HT1080 (cell line): ENCODE results near the gene KRTAP22-1. TPM values are rescaled to one million over a fixed set of nuclear protein-coding genes. Genes with fewer than 3 reads are reported as not detected.

Experiments used
- DNase-seq: peaks from one replicate; pipeline ENCODE4 v3.0.0-alpha.2; 2015; ENCODE audit warnings: low read depth
- polyA plus RNA-seq, 2 experiments: library from polyadenylated mRNA; depleted of rRNA; stranded (reverse); fragments of >200 nt; gene quantifications; 2 replicates each; pipeline ENCODE4 v1.2.3, GENCODE V29; 2015
- total RNA-seq: library from RNA; depleted of rRNA; stranded (reverse); fragments of >200 nt; shearing (Covaris generic); gene quantifications from 2 replicates; pipeline ENCODE4 v1.2.3, GENCODE V29; 2014; rRNA removed

Gene KRTAP22-1
- total RNA-seq, result not detected in 2 replicates
- polyA plus RNA-seq (2015; cell fraction: cytosol; rRNA removed), result not detected in 2 replicates
- not detected in 2 replicates for polyA plus RNA-seq (2015; cell fraction: nucleus; rRNA removed)

DNA sequence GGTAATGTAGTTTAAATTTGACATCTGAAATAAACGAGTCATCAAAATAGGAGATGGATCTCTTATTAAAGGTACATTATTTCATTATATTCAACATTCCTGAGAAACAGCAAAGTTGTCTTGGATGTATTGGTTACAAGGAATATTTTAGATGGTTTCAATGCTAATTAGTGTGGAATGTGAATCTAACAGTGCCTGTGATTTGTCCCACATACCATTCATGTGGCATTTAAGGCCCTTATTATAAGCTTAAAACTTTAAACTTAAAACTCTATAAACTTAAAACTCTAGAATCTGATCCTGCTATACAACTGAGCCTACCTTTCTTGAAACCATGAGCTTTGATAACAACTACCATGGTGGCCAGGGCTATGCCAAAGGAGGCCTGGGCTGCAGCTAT is at the start of gene KRTAP22-1:
KRTAP22-1 (plus strand) TSS at position 301 of the 400 bp plus-strand sequence.
- DNase-seq, result no peak

GRCh38 chr21:30552782-30553181 is 48.1 kb upstream of the KRTAP22-1 start:
- no peak for DNase-seq

- no peak for DNase-seq
Observed at GRCh38 chr21:30555095-30555494, 45.8 kb upstream of the KRTAP22-1 start.

GRCh38 chr21:30561264-30561895 is 39.5 kb upstream of the KRTAP22-1 start, which contains the start of gene KRTAP19-7:
Gene KRTAP19-7, minus strand, starts transcription at chr21:30561314. Its CDS starts 25 bp downstream, at chr21:30561289.
- DNase-seq, result no peak

GRCh38 chr21:30561957-30562356 is 38.9 kb upstream of the KRTAP22-1 start:
- DNase-seq, result no peak

GRCh38 chr21:30563072-30563471 is 37.8 kb upstream of the KRTAP22-1 start:
- DNase-seq, result no peak

- DNase-seq, result no peak
Observed at GRCh38 chr21:30563630-30564029, 37.3 kb upstream of the KRTAP22-1 start.

- DNase-seq, result no peak
Observed at GRCh38 chr21:30567617-30568016, 33.3 kb upstream of the KRTAP22-1 start.

DNA sequence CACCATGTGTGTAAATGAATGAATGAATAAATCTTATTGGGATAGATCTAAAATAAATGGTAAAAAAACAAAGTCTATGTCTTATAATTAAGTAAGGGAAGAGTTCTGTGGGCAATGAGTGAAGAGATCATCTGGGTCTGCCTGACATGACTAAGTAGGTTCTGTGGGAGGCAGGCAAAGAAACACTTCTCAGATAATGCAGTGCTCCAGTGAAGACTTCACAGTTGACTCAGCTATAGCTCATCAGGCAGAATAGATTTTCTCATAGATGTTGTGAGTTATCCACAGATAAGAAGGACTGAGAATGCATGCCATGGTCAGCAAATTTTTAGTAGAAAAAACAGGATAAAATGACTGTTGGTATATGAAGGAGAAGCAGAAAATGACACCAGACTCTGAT is 23.1 kb upstream of the KRTAP22-1 start:
- peak; percentile 5 for DNase-seq

GRCh38 chr21:30579346-30579745 is 21.5 kb upstream of the KRTAP22-1 start:
- DNase-seq, result no peak

DNA sequence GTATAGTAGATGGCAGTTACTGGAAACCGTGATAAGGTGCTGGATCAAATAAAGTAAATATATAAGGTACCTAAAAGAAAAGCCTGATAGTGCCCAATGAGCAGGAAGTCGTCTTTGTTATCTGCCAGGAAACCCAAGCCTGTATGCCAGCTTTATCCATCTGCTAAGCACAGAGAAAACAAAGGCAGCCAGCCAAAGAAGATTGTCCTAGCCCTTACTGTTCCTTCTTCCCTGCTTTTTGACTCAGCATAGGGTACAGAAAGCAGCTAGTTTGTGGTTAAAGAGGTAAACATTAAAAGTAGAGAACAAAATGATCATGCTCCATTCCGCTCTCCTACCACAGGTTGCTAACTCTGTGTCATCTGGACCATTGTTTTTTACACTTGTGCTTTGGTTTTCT is 20.8 kb upstream of the KRTAP22-1 start:
- no peak for DNase-seq

DNA sequence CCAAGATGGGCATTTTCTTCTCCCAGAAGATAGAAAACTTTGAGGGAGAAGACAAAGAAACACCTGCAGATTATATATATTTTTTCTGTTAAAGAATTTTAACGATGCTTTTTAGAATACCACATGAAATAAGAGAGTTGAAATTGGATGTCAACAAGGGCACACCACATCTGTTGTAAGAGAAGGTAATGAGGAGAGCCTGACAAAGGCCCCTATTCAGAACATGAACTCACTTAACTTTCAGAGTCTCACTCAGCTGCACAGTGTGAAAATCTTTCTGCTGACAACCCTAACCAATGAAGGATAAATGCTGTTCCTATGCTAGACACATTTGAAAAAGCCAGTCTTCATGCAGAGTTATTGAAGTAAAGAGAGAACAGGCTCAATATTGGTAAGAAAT is 18.0 kb upstream of the KRTAP22-1 start:
- DNase-seq, result no peak

DNA sequence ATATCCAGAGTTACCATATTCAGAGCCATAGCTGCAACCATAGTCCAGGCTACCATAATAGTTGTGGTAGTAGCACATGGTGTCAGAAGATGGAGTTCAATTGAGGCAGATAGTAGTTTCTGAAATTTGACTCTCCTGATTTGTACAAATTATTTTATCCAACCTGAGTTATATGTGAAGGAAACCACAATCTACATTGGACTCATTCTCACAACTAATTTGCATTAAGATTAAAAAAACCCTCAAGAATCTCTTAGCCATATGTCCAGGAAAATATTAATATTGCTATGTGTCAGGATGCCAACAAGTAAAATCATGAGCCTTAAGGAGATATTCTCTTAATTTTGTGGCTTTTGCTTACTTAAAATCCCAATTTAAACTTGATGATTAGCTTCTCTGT is 10.6 kb upstream of the KRTAP22-1 start, which contains the start of gene KRTAP22-2:
KRTAP22-2 (minus strand) TSS at position 101 of the 400 bp plus-strand sequence.
- no peak for DNase-seq

- DNase-seq, result no peak
Observed at GRCh38 chr21:30592140-30592539, 8.7 kb upstream of the KRTAP22-1 start, which contains the start of gene KRTAP6-3. Gene KRTAP6-3, plus strand, starts transcription at chr21:30592440. Its CDS starts 6 bp downstream, at chr21:30592446.

- DNase-seq, result no peak
Observed at GRCh38 chr21:30598802-30599201, 2.1 kb upstream of the KRTAP22-1 start, which contains the start of gene KRTAP6-2. Gene KRTAP6-2, minus strand, starts transcription at chr21:30598902. Its CDS starts 28 bp downstream, at chr21:30598874.

- DNase-seq, result peak; percentile 43
Observed at GRCh38 chr21:30605968-30606367, 5.1 kb downstream of the KRTAP22-1 start.

GRCh38 chr21:30612132-30612531 is 11.2 kb downstream of the KRTAP22-1 start:
- DNase-seq, result no peak

- peak; percentile 11 for DNase-seq
Observed at GRCh38 chr21:30613836-30614235, 12.9 kb downstream of the KRTAP22-1 start, which contains the start of gene KRTAP6-1. Gene KRTAP6-1, minus strand, starts transcription at chr21:30613930. Its CDS starts 26 bp downstream, at chr21:30613904.

GRCh38 chr21:30615199-30615598 is 14.3 kb downstream of the KRTAP22-1 start:
- DNase-seq, result no peak

DNA sequence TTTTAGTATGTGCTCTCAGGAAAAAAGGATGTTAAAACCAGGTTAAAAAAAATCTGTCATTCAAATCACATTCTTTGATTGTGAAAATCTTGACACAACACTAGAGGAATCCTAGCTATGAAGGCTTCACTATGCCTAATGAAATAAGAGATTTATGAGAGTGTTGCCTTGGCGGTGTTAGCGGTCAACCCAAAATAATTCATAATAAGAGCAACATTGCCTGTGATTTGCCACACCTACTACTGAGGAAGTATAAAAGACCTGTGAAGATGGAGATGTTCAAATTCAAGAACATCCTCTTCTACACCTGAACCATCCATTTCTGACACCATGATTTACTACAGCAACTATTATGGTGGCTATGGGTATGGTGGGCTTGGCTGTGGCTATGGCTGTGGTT is 15.2 kb downstream of the KRTAP22-1 start, which contains the start of gene KRTAP20-1:
KRTAP20-1 (plus strand) TSS at position 301 of the 400 bp plus-strand sequence; CDS start at position 331, 30 bp downstream.
- DNase-seq, result no peak

GRCh38 chr21:30620080-30620479 is 19.2 kb downstream of the KRTAP22-1 start:
- DNase-seq, result no peak

GRCh38 chr21:30620522-30620921 is 19.6 kb downstream of the KRTAP22-1 start, which contains the start of gene KRTAP20-4:
Gene KRTAP20-4, plus strand, starts transcription at chr21:30620627.
- DNase-seq, result no peak
